ENCODE measurements around the gene EGFL8.

- no peak for TF ChIP-seq CTCF (IDR thresholded peaks at IDR 0.05)
- TF ChIP-seq EZH2 (IDR thresholded peaks at IDR 0.05), result no peak
- TF ChIP-seq EZH2phosphoT487 (IDR thresholded peaks at IDR 0.05), result no peak
Measured at GRCh38 chr6:32171234-32171633, 6.8 kb downstream of the EGFL8 start.
